ENCODE measurements around the gene AKR1C2. TPM values are rescaled to one million over a fixed set of nuclear protein-coding genes. Genes with fewer than 3 reads are reported as not detected.

AKR1C2 gene
- polyA plus RNA-seq, 1 donor, result 10.3 TPM

Other genes with a start within 250 kb of the AKR1C2 start
- 3.3 TPM for gene AKR1E2, start 177.7 kb downstream of the AKR1C2 start, polyA plus RNA-seq (ENCODE audit: insufficient read length)
- gene AKR1C1, start 40.4 kb downstream of the AKR1C2 start, polyA plus RNA-seq (ENCODE audit: insufficient read length), result 7.2 TPM
- 0.94 TPM for gene AKR1C3, start 90.6 kb upstream of the AKR1C2 start, polyA plus RNA-seq (ENCODE audit: insufficient read length)
- not detected for gene AKR1C8, start 181.3 kb upstream of the AKR1C2 start, polyA plus RNA-seq (ENCODE audit: insufficient read length)
- not detected for gene AKR1C4, start 193.0 kb upstream of the AKR1C2 start, polyA plus RNA-seq (ENCODE audit: insufficient read length)

Measured in forelimb muscle (tissue), 1 donor.